Mammary epithelial cell (primary cell): ENCODE data around the gene RUFY3.

Experiments
- EZH2 ChIP-seq: IDR thresholded peaks from 2 replicates; pipeline ENCODE4 v1.6.1; 2012; ENCODE audit warnings: low read length, inconsistent platforms, borderline replicate concordance
- TF ChIP-seq, protein P1 (sequence below), 2 donors: IDR thresholded peaks in 1 of 2; conservative IDR thresholded peaks in 1 of 2; 2 replicates each; pipeline ENCODE4 v1.5.1; 2011 to 2012; ENCODE audit warnings: inconsistent platforms in 2 of 2, low read length in 2 of 2, mild to moderate bottlenecking in 2 of 2, control low read depth in 1 of 2, low read depth in 1 of 2; ENCODE audit not compliant: insufficient read depth in 1 of 2; ENCODE audit errors: extremely low read depth in 1 of 2

GRCh38 chr4:70831293-70831692, 109.5 kb downstream of the RUFY3 start:
- TF ChIP-seq, protein P1, sequence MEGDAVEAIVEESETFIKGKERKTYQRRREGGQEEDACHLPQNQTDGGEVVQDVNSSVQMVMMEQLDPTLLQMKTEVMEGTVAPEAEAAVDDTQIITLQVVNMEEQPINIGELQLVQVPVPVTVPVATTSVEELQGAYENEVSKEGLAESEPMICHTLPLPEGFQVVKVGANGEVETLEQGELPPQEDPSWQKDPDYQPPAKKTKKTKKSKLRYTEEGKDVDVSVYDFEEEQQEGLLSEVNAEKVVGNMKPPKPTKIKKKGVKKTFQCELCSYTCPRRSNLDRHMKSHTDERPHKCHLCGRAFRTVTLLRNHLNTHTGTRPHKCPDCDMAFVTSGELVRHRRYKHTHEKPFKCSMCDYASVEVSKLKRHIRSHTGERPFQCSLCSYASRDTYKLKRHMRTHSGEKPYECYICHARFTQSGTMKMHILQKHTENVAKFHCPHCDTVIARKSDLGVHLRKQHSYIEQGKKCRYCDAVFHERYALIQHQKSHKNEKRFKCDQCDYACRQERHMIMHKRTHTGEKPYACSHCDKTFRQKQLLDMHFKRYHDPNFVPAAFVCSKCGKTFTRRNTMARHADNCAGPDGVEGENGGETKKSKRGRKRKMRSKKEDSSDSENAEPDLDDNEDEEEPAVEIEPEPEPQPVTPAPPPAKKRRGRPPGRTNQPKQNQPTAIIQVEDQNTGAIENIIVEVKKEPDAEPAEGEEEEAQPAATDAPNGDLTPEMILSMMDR (conservative IDR thresholded peaks at IDR 0.05 in 1 of 2, IDR thresholded peaks at IDR 0.05 in 1 of 2; ENCODE audit: extremely low read depth in 1 of 2, insufficient read depth in 1 of 2, low read depth in 1 of 2, low read length in 2 of 2), result no peak
- no peak for TF ChIP-seq EZH2
